GM23338 (cell line): Measurements from ENCODE around the gene CPSF7. TPM values are rescaled to one million over a fixed set of nuclear protein-coding genes. Genes with fewer than 3 reads are reported as not detected.

Source experiments
- ATAC-seq: fragments of 200-7000 bp; cut with Tn5 transposase; 3 replicates; pipeline ENCODE4 v1.9.1; 2020
- DNase-seq: peaks from one replicate; pipeline ENCODE4 v3.0.0-alpha.2; 2015; ENCODE audit warnings: low spot score
- H2AFZ ChIP-seq: fragments of 200-600 bp; sonication (generic); 2 replicates; pipeline ENCODE4 v1.8.0; 2016; ENCODE audit warnings: antibody characterized with exemption, mild to moderate bottlenecking, moderate library complexity
- H3F3A ChIP-seq: fragments of 200-600 bp; sonication (generic); replicated peaks from 2 replicates; pipeline ENCODE4 v1.8.0; 2017; ENCODE audit warnings: antibody characterized with exemption, mixed run types, low read depth
- H3K27ac ChIP-seq: fragments of 200-600 bp; sonication (generic); 2 replicates; pipeline ENCODE4 v1.6.1; 2016; ENCODE audit warnings: low read depth
- H3K27me3 ChIP-seq: fragments of 200-600 bp; sonication (generic); 2 replicates; pipeline ENCODE4 v1.8.0; 2016; ENCODE audit warnings: mild to moderate bottlenecking, mixed run types, moderate library complexity; ENCODE audit not compliant: insufficient read depth
- H3K36me3 ChIP-seq: fragments of 200-600 bp; sonication (generic); 2 replicates; pipeline ENCODE4 v1.8.0; 2016; ENCODE audit warnings: mild to moderate bottlenecking; ENCODE audit not compliant: insufficient read depth
- H3K4me1 ChIP-seq: fragments of 200-600 bp; sonication (generic); 2 replicates; pipeline ENCODE4 v1.8.0; 2016; ENCODE audit warnings: mild to moderate bottlenecking, moderate library complexity; ENCODE audit not compliant: insufficient read depth
- H3K4me2 ChIP-seq: fragments of 200-600 bp; sonication (generic); 2 replicates; pipeline ENCODE4 v1.7.1; 2017; ENCODE audit warnings: mixed run types
- H3K4me3 ChIP-seq: fragments of 200-600 bp; sonication (generic); 2 replicates; pipeline ENCODE4 v1.6.1; 2016; ENCODE audit warnings: mixed run types
- H3K79me2 ChIP-seq: fragments of 200-600 bp; sonication (generic); replicated peaks from 2 replicates; pipeline ENCODE4 v1.8.0; 2017; ENCODE audit warnings: mild to moderate bottlenecking; ENCODE audit not compliant: insufficient read depth
- H3K9me2 ChIP-seq: fragments of 200-600 bp; sonication (generic); 2 replicates; pipeline ENCODE4 v1.8.0; 2017; ENCODE audit not compliant: insufficient read depth
- H4K20me1 ChIP-seq: fragments of 200-600 bp; sonication (generic); replicated peaks from 2 replicates; pipeline ENCODE4 v1.8.0; 2017; ENCODE audit warnings: mild to moderate bottlenecking; ENCODE audit not compliant: insufficient read depth
- H3K27ac Mint-ChIP-seq: 2 replicates; pipeline ENCODE4 v1.8.0; 2020; ENCODE audit warnings: inconsistent platforms, mild to moderate bottlenecking, moderate library complexity, mixed read lengths
- H3K27me3 Mint-ChIP-seq: 3 replicates; pipeline ENCODE4 v1.8.0; 2022; ENCODE audit warnings: low read depth, mild to moderate bottlenecking, moderate library complexity, mixed read lengths, inconsistent platforms; ENCODE audit not compliant: insufficient read depth, poor library complexity
- H3K36me3 Mint-ChIP-seq: 3 replicates; pipeline ENCODE4 v1.8.0; 2021; ENCODE audit warnings: low read depth, mild to moderate bottlenecking, inconsistent platforms, moderate library complexity, mixed read lengths
- H3K4me1 Mint-ChIP-seq: 3 replicates; pipeline ENCODE4 v1.8.0; 2020; ENCODE audit warnings: mild to moderate bottlenecking, inconsistent platforms, mixed read lengths
- H3K4me3 Mint-ChIP-seq: 3 replicates; pipeline ENCODE4 v1.8.0; 2021; ENCODE audit warnings: moderate library complexity, mild to moderate bottlenecking, inconsistent platforms, mixed read lengths
- H3K9me3 Mint-ChIP-seq: 3 replicates; pipeline ENCODE4 v1.8.0; 2020; ENCODE audit warnings: moderate library complexity, mild to moderate bottlenecking, inconsistent platforms, mixed read lengths
- CREB1 ChIP-seq: fragments of 250-450 bp; sonication (Bioruptor Pico); IDR thresholded peaks from 2 replicates; pipeline ENCODE4 v1.5.0; 2020; ENCODE audit warnings: low read depth, mild to moderate bottlenecking, moderate library complexity
- CTCF ChIP-seq, 2 experiments: fragments of 200-600 bp in 1 of 2; sonication (generic) in 1 of 2; conservative IDR thresholded peaks; 2 replicates each; pipeline versions ENCODE4 v1.5.1 to v1.6.1; 2016 to 2017; ENCODE audit warnings: antibody characterized with exemption in 2 of 2, low read depth in 2 of 2, mild to moderate bottlenecking in 2 of 2, moderate library complexity in 1 of 2
- ETS1 ChIP-seq: IDR thresholded peaks from 2 replicates; pipeline ENCODE4 v1.6.1; 2016; ENCODE audit warnings: antibody characterized with exemption
- EZH2 ChIP-seq: fragments of 200-600 bp; sonication (generic); IDR thresholded peaks from one replicate; pipeline ENCODE4 v1.8.0; 2017; ENCODE audit warnings: antibody characterized with exemption, mild to moderate bottlenecking, low read depth; ENCODE audit not compliant: unreplicated experiment
- JUNB ChIP-seq: IDR thresholded peaks from one replicate; pipeline ENCODE4 v1.6.1; 2016; ENCODE audit warnings: antibody characterized with exemption; ENCODE audit not compliant: unreplicated experiment
- NANOG ChIP-seq: IDR thresholded peaks from 2 replicates; pipeline ENCODE4 v1.6.1; 2016; ENCODE audit warnings: antibody characterized with exemption, borderline replicate concordance
- POLR2AphosphoS5 ChIP-seq: IDR thresholded peaks from 2 replicates; pipeline ENCODE4 v1.6.1; 2016; ENCODE audit warnings: antibody characterized with exemption, low read depth
- STAT1 ChIP-seq: IDR thresholded peaks from one replicate; pipeline ENCODE4 v1.6.1; 2016; ENCODE audit warnings: antibody characterized with exemption; ENCODE audit not compliant: unreplicated experiment
- ZNF331 ChIP-seq: fragments of 250-450 bp; sonication (Bioruptor Pico); IDR thresholded peaks from 2 replicates; pipeline ENCODE4 v1.5.0; 2020; ENCODE audit warnings: low read depth, mild to moderate bottlenecking, moderate library complexity
- ZNF462 ChIP-seq: fragments of 250-450 bp; sonication (Bioruptor Pico); IDR thresholded peaks from 2 replicates; pipeline ENCODE4 v1.5.0; 2020; ENCODE audit warnings: mild to moderate bottlenecking, moderate library complexity
- polyA plus RNA-seq: library from polyadenylated mRNA; unstranded; fragments of >200 nt; fragmentation: Nextera tagmentation; extraction: Ambion mirVana; gene quantifications from 2 replicates; pipeline ENCODE4 v1.2.1, GENCODE V29; 2016
- total RNA-seq: library from RNA; depleted of rRNA; stranded (reverse); fragments of >200 nt; shearing (Covaris generic); gene quantifications from 2 replicates; pipeline ENCODE4 v1.2.3, GENCODE V29; 2014

CPSF7 gene
- total and polyA plus RNA-seq, 2 experiments from 2014 or later = 27.4 to 60.6 TPM

GRCh38 chr11:61425367-61426131, 4.2 kb downstream of the CPSF7 start (continued):
- no peak for TF ChIP-seq POLR2AphosphoS5
- no peak for TF ChIP-seq ZNF331 (CRISPR knock-in tag)
- no peak for TF ChIP-seq EZH2
- TF ChIP-seq JUNB = no peak
- TF ChIP-seq CREB1 (CRISPR knock-in tag) = no peak
- no peak for TF ChIP-seq STAT1
- TF ChIP-seq CTCF (conservative IDR thresholded peaks at IDR 0.05; ENCODE audit: low read depth in 2 of 2) = no peak
- TF ChIP-seq ETS1 = no peak

- no peak overlapping the region for H3K27ac Mint-ChIP-seq
- H3K4me3 ChIP-seq = no peak overlapping the region
- peaks cover 63% of the 10 kb centered on the region for H4K20me1 ChIP-seq
- H3K27me3 Mint-ChIP-seq = no peaks in the 10 kb centered on the region
- H3K9me2 ChIP-seq = no peaks in the 10 kb centered on the region
- H3K4me3 Mint-ChIP-seq = no peak overlapping the region
- TF ChIP-seq NANOG (no peak), ZNF462 (no peak)
- peaks cover 30% of the 10 kb centered on the region for H3F3A ChIP-seq
- H3K4me1 ChIP-seq = no peaks in the 10 kb centered on the region
- peaks cover 93% of the 10 kb centered on the region for H3K36me3 ChIP-seq
- H3K36me3 Mint-ChIP-seq = peaks cover 91% of the 10 kb centered on the region
- H3K79me2 ChIP-seq = peaks cover 95% of the 10 kb centered on the region
- H3K4me1 Mint-ChIP-seq = no peaks in the 10 kb centered on the region
- no peak overlapping the region for H2AFZ ChIP-seq
- ATAC-seq (no peak), DNase-seq (no peak)
- H3K9me3 Mint-ChIP-seq = no peaks in the 10 kb centered on the region
- H3K4me2 ChIP-seq = no peak overlapping the region
- no peaks in the 10 kb centered on the region for H3K27me3 ChIP-seq
- no peak overlapping the region for H3K27ac ChIP-seq
Measured at GRCh38 chr11:61422226-61422625, 7.5 kb downstream of the CPSF7 start.
